Gastrocnemius medialis (tissue), 4 donors: ENCODE results near the gene SLC44A1.

Experiments
- POLR2A ChIP-seq, 2 donors: fragments of 450-650 bp; IDR thresholded peaks; one replicate each; pipeline ENCODE4 v1.6.1; 2017; ENCODE audit warnings: antibody characterized with exemption in 2 of 2, mild to moderate bottlenecking in 2 of 2, moderate library complexity in 2 of 2
- TF ChIP-seq, protein P1 (sequence below), 5 experiments: fragments of 450-650 bp in 3 of 5; fragments of 200-600 bp in 2 of 5; sonication (generic) in 2 of 5; IDR thresholded peaks in 4 of 5; conservative IDR thresholded peaks in 1 of 5; 1 replicate in 4 of 5; 2 replicates in 1 of 5; pipeline ENCODE4 v1.5.1; 2016 to 2019; ENCODE audit warnings: antibody characterized with exemption in 5 of 5, mild to moderate bottlenecking in 3 of 5, moderate library complexity in 3 of 5

DNA sequence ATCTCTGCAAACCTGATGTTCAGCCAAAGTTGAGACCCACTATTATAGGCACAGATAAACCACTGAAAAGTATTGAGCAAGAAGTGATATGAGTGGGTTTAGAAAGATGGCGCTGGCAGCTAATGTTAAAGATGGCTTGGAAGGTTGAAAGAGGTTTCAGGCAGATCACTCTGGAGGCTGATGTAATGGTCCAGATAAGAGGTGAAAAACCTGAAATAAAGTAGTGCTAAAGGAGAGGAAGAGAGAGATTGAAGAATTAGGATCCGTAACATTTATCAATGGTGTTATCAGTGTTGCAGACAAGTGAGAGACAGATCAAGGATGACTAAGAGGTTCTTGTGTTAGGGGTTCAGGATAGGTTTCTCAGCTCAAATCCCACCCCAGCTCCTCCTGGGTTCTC is 58.3 kb downstream of the SLC44A1 start:
- no peak for TF ChIP-seq POLR2A (IDR thresholded peaks at IDR 0.05)
- TF ChIP-seq, protein P1, sequence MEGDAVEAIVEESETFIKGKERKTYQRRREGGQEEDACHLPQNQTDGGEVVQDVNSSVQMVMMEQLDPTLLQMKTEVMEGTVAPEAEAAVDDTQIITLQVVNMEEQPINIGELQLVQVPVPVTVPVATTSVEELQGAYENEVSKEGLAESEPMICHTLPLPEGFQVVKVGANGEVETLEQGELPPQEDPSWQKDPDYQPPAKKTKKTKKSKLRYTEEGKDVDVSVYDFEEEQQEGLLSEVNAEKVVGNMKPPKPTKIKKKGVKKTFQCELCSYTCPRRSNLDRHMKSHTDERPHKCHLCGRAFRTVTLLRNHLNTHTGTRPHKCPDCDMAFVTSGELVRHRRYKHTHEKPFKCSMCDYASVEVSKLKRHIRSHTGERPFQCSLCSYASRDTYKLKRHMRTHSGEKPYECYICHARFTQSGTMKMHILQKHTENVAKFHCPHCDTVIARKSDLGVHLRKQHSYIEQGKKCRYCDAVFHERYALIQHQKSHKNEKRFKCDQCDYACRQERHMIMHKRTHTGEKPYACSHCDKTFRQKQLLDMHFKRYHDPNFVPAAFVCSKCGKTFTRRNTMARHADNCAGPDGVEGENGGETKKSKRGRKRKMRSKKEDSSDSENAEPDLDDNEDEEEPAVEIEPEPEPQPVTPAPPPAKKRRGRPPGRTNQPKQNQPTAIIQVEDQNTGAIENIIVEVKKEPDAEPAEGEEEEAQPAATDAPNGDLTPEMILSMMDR (IDR thresholded peaks at IDR 0.05 in 4 of 5, conservative IDR thresholded peaks at IDR 0.05 in 1 of 5), result no peak
